ENCODE results near the gene UMAD1.

Gene UMAD1

GRCh38 chr7:7694542-7694941 lies 54.0 kb downstream of the UMAD1 start:
- ChIA-PET CTCF (interaction anchor here (1.1 to 5.5 kb wide), 4 partner anchors 13 to 26 kb away, joined by 3 to 40 read pairs (median 6); partner anchors contain the start of gene RPA3), POLR2A (no interaction called here)
- TF ChIP-seq CTCF (IDR thresholded peaks at IDR 0.05; ENCODE audit: control extremely low read depth, extremely low read depth, low read depth, missing control alignments): no peak
- no peak for DNase-seq (ENCODE audit: extremely low spot score)

- POLR2A ChIA-PET: no interaction called here
- CTCF ChIA-PET: interaction anchor here (1.6 to 2.2 kb wide), 2 partner anchors 14 to 24 kb away, joined by 4 to 8 read pairs; partner anchors contain the start of gene RPA3
These were observed 54.7 kb downstream of the UMAD1 start for GRCh38 chr7:7695111-7695817.

GRCh38 chr7:7696458-7697119 lies 56.0 kb downstream of the UMAD1 start:
- ChIA-PET CTCF (interaction anchor here (0.7 to 2.2 kb wide), 5 partner anchors 9 to 65 kb away, joined by 3 to 8 read pairs (median 3); no protein-coding TSS in a partner anchor), POLR2A (no interaction called here)
- TF ChIP-seq CTCF (IDR thresholded peaks at IDR 0.05; ENCODE audit: control extremely low read depth, extremely low read depth, low read depth, missing control alignments): no peak
- no peak for DNase-seq (ENCODE audit: extremely low spot score)

More at GRCh38 chr7:7695111-7695817, 54.7 kb downstream of the UMAD1 start:
- TF ChIP-seq CTCF (IDR thresholded peaks at IDR 0.05; ENCODE audit: control extremely low read depth, extremely low read depth, low read depth, missing control alignments): no peak
- DNase-seq (ENCODE audit: extremely low spot score): no peak

- TF ChIP-seq CTCF (IDR thresholded peaks at IDR 0.05; ENCODE audit: control extremely low read depth, extremely low read depth, low read depth, missing control alignments): no peak
- no peak for DNase-seq (ENCODE audit: extremely low spot score)
- ChIA-PET POLR2A (no interaction called here), CTCF (interaction anchor here (1.1 to 3.7 kb wide), 4 partner anchors 8 to 38 kb away, joined by 3 to 19 read pairs (median 4); no protein-coding TSS in a partner anchor)
These were observed 58.4 kb downstream of the UMAD1 start for GRCh38 chr7:7698930-7699329.

- no peak for TF ChIP-seq CTCF (IDR thresholded peaks at IDR 0.05; ENCODE audit: control extremely low read depth, extremely low read depth, low read depth, missing control alignments)
- CTCF ChIA-PET: interaction anchor here (1.1 to 3.7 kb wide), 4 partner anchors 9 to 39 kb away, joined by 3 to 19 read pairs (median 4); no protein-coding TSS in a partner anchor
- no peak for DNase-seq (ENCODE audit: extremely low spot score)
- POLR2A ChIA-PET: no interaction called here
These were observed 58.8 kb downstream of the UMAD1 start for GRCh38 chr7:7699380-7699779.

GRCh38 chr7:7699970-7700369 lies 59.4 kb downstream of the UMAD1 start:
- no peak for TF ChIP-seq CTCF (IDR thresholded peaks at IDR 0.05; ENCODE audit: control extremely low read depth, extremely low read depth, low read depth, missing control alignments)
- ChIA-PET POLR2A (no interaction called here), CTCF (interaction anchor here (1.1 to 3.7 kb wide), 3 partner anchors 11 to 39 kb away, joined by 3 to 19 read pairs (median 6); no protein-coding TSS in a partner anchor)
- no peak for DNase-seq (ENCODE audit: extremely low spot score)
